GM12875 (cell line): ENCODE measurements around the gene MRTFA.
"Not testable (repeated sequence)": the region's sequence is repeated elsewhere in the genome, so short reads cannot be mapped to it uniquely, and the experiment has no call there.

Experiments used
- H3K4me3 ChIP-seq: one replicate; pipeline ENCODE4 v1.5.1; 2011; ENCODE audit warnings: low read depth, low read length, control low read depth
- TF ChIP-seq, protein P1 (sequence below): IDR thresholded peaks from 2 replicates; pipeline ENCODE4 v1.5.1; 2011; ENCODE audit warnings: low read depth, mild to moderate bottlenecking, control low read depth, inconsistent platforms, low read length, moderate library complexity, borderline replicate concordance; ENCODE audit not compliant: insufficient read depth

The MRTFA gene

DNA sequence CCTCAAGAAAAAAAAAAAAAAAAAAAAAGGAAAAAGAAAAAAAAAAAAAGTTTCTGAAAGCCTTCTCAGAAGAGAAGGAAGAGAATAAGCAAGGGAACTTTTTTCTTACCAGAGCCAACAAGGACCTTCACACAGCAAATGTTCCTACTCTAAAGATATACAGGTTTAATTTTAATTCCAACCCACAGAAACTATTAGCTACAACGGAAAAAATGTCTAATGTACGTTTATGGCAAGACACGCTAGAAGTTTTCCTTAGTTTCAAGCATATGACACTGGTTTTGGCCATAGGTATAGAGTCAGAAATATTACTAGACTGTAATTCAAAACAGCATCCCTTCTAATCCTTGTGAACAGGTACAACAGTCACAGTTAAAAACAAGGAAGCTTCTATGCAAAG is 120.1 kb downstream of the MRTFA start:
- H3K4me3 ChIP-seq: no peak overlapping the region
- TF ChIP-seq, protein P1, sequence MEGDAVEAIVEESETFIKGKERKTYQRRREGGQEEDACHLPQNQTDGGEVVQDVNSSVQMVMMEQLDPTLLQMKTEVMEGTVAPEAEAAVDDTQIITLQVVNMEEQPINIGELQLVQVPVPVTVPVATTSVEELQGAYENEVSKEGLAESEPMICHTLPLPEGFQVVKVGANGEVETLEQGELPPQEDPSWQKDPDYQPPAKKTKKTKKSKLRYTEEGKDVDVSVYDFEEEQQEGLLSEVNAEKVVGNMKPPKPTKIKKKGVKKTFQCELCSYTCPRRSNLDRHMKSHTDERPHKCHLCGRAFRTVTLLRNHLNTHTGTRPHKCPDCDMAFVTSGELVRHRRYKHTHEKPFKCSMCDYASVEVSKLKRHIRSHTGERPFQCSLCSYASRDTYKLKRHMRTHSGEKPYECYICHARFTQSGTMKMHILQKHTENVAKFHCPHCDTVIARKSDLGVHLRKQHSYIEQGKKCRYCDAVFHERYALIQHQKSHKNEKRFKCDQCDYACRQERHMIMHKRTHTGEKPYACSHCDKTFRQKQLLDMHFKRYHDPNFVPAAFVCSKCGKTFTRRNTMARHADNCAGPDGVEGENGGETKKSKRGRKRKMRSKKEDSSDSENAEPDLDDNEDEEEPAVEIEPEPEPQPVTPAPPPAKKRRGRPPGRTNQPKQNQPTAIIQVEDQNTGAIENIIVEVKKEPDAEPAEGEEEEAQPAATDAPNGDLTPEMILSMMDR: no peak

DNA sequence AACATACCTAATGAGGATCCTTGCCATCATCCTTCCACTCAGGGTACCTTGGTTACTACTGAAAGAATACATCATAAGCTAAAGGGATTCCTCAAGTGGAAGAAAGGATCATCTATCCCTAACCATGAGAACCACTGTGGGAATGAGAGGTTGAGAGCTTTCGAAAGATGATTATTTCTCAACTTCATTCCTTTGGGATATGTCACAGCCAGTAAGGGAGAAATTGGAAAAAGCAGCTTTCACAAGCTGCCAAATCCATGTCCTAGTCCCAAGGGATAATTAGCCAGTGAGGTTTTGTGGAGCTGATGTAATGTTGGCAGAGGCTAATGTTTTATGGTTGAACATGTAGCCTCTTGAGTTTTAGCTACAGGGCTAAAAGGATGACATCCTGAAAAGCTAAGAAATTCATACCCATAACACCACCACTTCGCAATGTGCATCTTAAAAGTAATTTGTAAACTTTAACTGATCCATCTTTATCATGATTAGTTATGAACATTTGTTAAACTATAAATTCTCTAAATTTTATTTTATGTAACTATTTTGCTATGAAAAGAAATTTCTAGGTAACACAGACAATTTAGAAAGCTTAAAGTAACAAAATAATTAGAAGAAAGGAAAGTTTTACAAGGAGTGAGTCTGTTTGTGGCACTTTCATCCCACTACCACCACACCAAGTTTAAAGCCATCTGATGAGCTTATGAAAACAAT is 123.9 kb downstream of the MRTFA start:
- TF ChIP-seq, protein P1: no peak
- H3K4me3 ChIP-seq: no peak overlapping the region

DNA sequence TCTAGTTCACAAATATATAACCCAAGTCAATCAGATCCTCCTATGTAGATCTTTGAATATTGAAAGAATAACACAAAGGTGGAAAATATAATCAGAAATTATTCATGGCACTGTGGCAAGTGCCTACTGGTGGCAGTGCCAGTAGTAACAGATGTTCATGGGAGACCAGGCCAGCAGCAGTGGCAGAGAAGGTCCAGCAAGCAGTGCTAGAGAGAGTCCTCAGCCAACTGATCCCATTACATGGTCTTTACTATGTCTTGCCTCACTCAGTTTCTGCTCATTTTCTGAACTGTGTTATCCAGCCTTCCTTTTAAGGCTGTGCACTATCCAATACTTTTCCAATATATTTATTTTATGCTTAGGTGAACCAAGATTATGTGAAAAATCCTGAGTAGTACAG is 124.9 kb downstream of the MRTFA start:
- no peak overlapping the region for H3K4me3 ChIP-seq
- TF ChIP-seq, protein P1: no peak

DNA sequence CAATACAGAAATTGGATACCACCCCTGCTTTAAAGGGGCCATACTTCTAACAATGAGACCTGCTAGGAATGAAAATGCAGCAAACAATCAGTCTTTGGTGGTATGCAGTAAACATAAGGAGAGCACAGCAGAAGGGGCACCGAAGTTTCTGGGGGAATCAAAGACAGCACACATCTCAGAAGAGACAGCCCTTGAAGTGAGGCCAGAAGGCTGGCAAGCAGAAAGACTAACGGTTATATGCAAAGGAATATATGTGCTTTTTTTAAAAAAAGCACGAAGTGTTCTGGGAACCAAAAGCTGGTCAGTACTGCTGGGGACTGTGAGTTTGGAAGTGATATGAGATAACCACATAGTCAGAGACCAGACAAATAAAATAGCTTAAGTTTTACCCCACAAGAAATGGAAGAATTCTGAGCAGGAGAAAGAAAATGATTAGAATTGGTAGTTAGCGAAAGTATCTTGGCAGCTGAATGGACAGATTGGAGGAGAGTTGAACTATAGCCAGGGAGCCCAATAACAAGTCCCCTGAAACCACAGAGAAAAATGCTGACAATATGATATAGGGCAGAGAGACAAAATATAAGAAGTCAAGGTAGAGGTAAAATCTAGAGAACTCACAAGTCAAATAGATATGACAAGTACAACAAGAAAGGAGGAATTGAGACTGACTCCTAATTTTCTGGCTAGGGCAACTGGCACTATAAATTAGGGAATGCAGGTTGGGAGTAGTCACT is 125.7 kb downstream of the MRTFA start:
- no peak overlapping the region for H3K4me3 ChIP-seq
- TF ChIP-seq, protein P1: no peak

DNA sequence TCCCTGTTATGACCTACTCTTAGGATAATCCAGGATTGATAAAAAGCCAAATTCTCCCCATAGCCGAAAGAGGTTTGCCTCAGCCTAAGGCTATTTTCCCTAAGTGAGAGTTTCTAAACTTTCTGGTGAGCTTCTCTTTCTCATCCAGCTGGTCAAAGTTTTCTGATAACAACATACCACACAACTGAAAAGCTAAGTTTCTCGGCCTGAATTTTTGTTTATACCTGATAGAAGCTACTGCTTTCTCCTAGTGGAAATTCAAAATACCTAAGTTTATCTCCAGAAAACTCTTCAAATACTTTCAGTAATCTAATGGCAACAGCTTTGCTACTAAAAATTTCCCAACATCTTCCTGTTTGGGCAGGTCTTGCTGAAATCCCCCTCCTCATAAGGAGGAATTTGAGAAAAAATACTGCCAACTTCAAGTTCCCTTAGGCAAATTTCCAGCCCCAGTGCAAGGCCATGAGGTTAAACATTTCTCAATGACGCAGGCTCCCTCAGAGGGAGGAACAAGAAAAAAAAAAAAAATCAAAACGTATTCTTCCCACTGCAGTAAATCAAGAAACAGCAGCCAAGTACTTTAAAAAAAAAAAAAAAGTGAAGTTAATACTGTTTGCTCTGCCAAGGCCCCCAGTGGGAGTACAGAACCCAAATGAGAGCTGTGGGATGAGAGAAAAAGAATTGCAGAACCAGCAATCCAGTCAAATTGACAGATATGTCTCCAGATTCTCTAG is 127.0 kb downstream of the MRTFA start:
- H3K4me3 ChIP-seq: no peak overlapping the region
- TF ChIP-seq, protein P1: no peak

DNA sequence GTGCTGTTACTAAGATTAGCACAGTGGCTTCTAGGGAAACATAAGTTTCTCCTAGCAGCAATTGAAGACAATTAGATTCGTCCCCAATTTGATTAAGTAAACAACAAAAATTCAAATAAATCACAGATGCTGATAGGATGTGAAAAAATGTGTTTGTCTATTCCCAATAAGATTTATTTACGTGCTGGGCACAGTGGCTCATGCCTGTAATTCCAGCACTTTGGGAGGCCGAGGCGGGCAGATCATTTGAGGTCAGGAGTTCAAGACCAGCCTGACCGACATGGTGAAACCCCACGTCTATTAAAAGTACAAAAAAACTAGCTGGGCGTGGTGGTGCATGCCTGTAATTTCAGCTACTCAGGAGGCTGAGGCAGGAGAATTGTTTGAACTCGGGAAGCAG is 128.5 kb downstream of the MRTFA start:
- not testable (repeated sequence) for H3K4me3 ChIP-seq

DNA sequence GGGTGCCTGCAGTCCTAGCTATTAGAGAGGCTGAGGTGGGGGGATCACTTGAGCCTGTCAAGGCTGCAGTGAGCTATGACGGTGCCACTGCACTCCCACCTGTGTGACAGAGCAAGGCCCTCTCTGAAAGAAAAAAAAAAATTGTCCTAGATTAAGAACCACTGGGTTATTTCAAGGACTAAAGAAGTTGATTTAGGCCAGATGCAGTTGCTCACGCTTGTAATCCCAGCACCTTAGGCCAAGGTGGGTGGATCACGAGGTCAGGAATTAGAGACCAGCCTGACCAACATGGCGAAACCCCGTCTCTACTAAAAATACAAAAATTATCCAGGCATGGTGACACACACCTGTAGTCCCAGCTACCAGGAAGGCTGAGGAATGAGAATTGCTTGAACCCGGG is 129.0 kb downstream of the MRTFA start:
- TF ChIP-seq, protein P1: no peak
- no peak overlapping the region for H3K4me3 ChIP-seq
